ENCODE results near the gene ZNF609. TPM values are rescaled to one million over a fixed set of nuclear protein-coding genes. Genes with fewer than 3 reads are reported as not detected.

Gene ZNF609
- total and polyA plus RNA-seq, 2 of the 13 experiments (the other 11 are each of a cell fraction or from before 2014, with no cell fraction given) = 8.9 to 9.9 TPM

- TF ChIP-seq SOX6 (IDR thresholded peaks at IDR 0.05) (no peak), SOX6 (CRISPR knock-in tag; IDR thresholded peaks at IDR 0.05) (peak; percentile 57), TSC22D2 (CRISPR knock-in tag; IDR thresholded peaks at IDR 0.05; ENCODE audit: borderline replicate concordance) (no peak), MEIS1 (CRISPR knock-in tag; IDR thresholded peaks at IDR 0.05; ENCODE audit: borderline replicate concordance) (0 out of 2 replicates have a peak, but pooled peaks have one; percentile 44), CEBPB (IDR thresholded peaks at IDR 0.05; ENCODE audit: borderline replicate concordance, low read depth, low read length) (peak; percentile 48; the same call in 1 of the 2 replicates), FLYWCH1 (CRISPR knock-in tag; IDR thresholded peaks at IDR 0.05) (no peak), PRMT3 (CRISPR knock-in tag; IDR thresholded peaks at IDR 0.05; ENCODE audit: borderline replicate concordance, low read depth) (no peak), JUNB (CRISPR knock-in tag; IDR thresholded peaks at IDR 0.05; ENCODE audit: borderline replicate concordance) (no peak), ZNF264 (CRISPR knock-in tag; IDR thresholded peaks at IDR 0.05) (no peak), ATF4 (CRISPR knock-in tag; IDR thresholded peaks at IDR 0.05) (no peak), ESRRA (CRISPR knock-in tag; IDR thresholded peaks at IDR 0.05; ENCODE audit: low read depth) (0 out of 2 replicates have a peak, but pooled peaks have one; percentile 26), PATZ1 (CRISPR knock-in tag; IDR thresholded peaks at IDR 0.05) (no peak), ZNF672 (CRISPR knock-in tag; IDR thresholded peaks at IDR 0.05) (no peak), HOXA5 (CRISPR knock-in tag; IDR thresholded peaks at IDR 0.05) (0 out of 2 replicates have a peak, but pooled peaks have one; percentile 31), ZSCAN31 (CRISPR knock-in tag; IDR thresholded peaks at IDR 0.05; ENCODE audit: low read depth) (no peak), MIXL1 (CRISPR knock-in tag; IDR thresholded peaks at IDR 0.05) (0 out of 2 replicates have a peak, but pooled peaks have one; percentile 15), FOXK1 (CRISPR knock-in tag; IDR thresholded peaks at IDR 0.05; ENCODE audit: borderline replicate concordance, low read depth) (peak; percentile 22; the same call in 1 of the 2 replicates), ONECUT2 (CRISPR knock-in tag; IDR thresholded peaks at IDR 0.05) (peak; percentile 78), HNRNPUL1 (IDR thresholded peaks at IDR 0.05; ENCODE audit: low read depth, low read length) (no peak), ZNF292 (CRISPR knock-in tag; IDR thresholded peaks at IDR 0.05; ENCODE audit: borderline replicate concordance, low read depth) (no peak), JDP2 (CRISPR knock-in tag; IDR thresholded peaks at IDR 0.05; ENCODE audit: borderline replicate concordance) (no peak), ZNF75D (CRISPR knock-in tag; IDR thresholded peaks at IDR 0.05; ENCODE audit: borderline replicate concordance) (no peak), KMT2A (CRISPR knock-in tag; IDR thresholded peaks at IDR 0.05) (no peak), KLF12 (CRISPR knock-in tag; IDR thresholded peaks at IDR 0.05; ENCODE audit: borderline replicate concordance) (no peak), ZBED4 (CRISPR knock-in tag; IDR thresholded peaks at IDR 0.05; ENCODE audit: borderline replicate concordance) (no peak), HNF4A (CRISPR knock-in tag; IDR thresholded peaks at IDR 0.05) (0 out of 2 replicates have a peak, but pooled peaks have one; percentile 22)
Measured at GRCh38 chr15:64456634-64457108, 3.7 kb upstream of the ZNF609 start (continued).
